Cardiac fibroblast (primary cell): Measurements from ENCODE around the gene CDK9.

Source experiments
- DNase-seq, 2 donors: peaks; one replicate each; pipeline versions ENCODE4 v3.0.0 to v3.0.0-alpha.2; 2010; ENCODE audit warnings: low read depth in 2 of 2
- H3K4me3 ChIP-seq, 2 donors: replicated peaks in 1 of 2; 1 replicate in 1 of 2; 2 replicates in 1 of 2; pipeline ENCODE4 v1.5.1; 2011; ENCODE audit warnings: low read depth in 2 of 2, low read length in 2 of 2, mild to moderate bottlenecking in 2 of 2, moderate library complexity in 1 of 2
- CTCF ChIP-seq: IDR thresholded peaks from one replicate; pipeline ENCODE4 v1.5.1; 2011; ENCODE audit warnings: low read depth, mild to moderate bottlenecking, low read length, inconsistent platforms

The CDK9 gene

GRCh38 chr9:127785933-127786772, at the start of gene CDK9:
Gene CDK9, plus strand, starts transcription at chr9:127786034. Its CDS starts 115 bp downstream, at chr9:127786149.
- no peak for TF ChIP-seq CTCF
- DNase-seq: peak; percentile 90 to 94
- H3K4me3 ChIP-seq: peak within 1 kb of the TSS; percentile 90 to 93

GRCh38 chr9:127738666-127739065, 47.2 kb upstream of the CDK9 start:
- TF ChIP-seq CTCF: no peak
- no peak for DNase-seq
- no peak overlapping the region for H3K4me3 ChIP-seq

DNA sequence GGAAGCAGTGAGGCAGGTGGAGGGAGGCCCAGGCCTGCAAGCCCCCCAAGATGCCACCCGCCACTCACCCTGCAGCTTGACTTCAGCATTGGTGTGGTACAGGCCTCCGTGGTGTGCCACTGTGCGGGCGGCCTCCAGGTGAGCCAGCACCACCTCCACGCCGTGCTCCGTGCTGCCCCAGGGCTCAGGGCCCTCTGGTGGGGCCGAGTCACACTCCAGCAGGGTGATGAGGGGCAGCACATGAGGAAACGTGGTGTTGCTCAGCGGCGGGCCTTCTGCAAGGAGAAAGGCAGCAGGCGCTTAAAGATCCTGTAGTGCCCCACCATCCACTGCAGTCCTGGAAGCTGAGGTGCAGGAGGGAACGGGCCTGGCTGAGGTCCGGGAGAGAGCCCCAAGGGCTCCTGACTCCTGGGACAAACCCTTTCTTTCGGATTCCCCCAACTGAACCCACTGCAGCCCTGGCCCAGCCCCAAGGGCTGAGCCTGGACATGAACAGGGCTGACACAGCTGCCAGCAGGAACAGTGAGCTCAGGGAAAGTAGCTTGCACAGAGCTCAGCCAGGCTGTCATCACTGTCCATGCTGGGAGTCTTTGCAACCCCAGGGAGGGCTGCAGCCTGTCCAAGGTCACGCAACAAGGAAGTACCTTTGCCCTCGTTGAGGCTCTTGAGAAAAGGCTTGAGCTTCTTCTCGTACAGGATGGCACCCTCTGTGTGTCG, 46.1 kb upstream of the CDK9 start:
- DNase-seq: peak; percentile 18 to 37
- H3K4me3 ChIP-seq: no peak overlapping the region
- no peak for TF ChIP-seq CTCF

DNA sequence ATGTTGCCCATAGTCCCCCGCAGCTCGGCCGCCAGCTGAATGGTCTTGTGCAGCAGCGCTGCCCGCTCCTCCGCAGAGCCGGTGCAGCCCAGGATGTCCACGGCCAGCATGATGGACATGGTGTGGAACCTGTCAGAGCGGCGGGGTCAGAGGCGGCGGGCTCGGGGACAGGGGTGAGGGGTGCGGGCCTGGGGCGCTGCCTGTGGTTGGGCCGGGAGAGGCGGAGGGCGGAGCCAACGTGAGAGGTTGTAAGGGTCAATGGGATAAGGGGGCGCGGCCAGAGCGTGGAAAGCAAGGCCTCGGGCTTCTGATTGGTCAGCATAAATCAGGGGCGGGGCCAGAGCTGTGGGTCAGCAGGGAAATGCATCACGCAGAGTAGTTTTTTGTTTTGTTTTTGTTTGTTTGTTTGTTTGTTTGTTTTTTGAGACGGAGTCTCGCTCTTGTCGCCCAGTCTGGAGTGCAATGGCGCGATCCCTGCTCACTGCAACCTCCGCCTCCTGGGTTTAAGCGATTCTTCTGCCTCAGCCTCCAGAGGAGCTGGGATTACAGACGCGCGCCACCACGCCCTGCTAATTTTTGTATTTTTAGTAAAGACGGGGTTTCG, 43.9 kb upstream of the CDK9 start:
- no peak overlapping the region for H3K4me3 ChIP-seq
- DNase-seq: peak in 1 of 2 donors; percentile 21

GRCh38 chr9:127742435-127743088, 43.3 kb upstream of the CDK9 start:
- TF ChIP-seq CTCF: no peak
- peak in 1 of 2 donors; percentile 23 for DNase-seq
- peak overlapping the region in 1 of 2 donors; percentile 17 for H3K4me3 ChIP-seq

More for the DNA sequence above, 43.9 kb upstream of the CDK9 start:
- TF ChIP-seq CTCF: no peak

DNA sequence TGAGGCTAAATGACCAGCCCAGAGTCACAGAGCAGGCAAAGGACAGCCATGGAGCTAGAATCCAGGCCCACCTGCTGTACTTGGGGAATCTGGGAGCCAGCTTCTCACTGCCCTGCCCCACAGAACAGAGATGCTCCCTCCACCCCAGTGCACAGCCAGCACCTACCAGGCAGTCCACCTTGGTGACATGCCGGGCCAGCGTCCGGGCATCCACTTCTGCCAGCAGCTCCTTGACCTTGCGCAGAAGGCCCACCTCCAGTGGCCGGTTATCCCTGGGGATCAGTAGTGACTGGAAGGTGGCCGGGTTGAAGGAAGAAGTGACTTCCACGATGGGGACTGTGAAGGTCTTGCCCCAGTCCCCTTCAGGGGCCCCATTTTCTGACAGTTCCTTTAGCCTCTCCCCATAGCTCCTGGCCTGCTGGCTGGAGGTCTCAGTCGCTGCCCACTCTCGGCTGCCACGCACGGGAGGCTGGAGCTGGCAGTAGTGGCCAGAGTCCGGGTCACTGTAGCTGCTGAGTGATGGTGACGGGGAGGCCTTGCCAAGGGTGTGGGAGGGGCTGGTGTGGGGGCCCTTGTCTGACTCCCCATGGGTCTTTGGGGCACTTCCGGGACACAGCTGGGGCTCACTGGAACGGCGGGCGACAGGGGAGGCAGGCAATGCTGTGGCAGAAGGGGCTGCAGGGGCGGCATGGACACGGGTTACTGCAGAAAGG, 41.3 kb upstream of the CDK9 start:
- TF ChIP-seq CTCF: no peak
- no peak overlapping the region for H3K4me3 ChIP-seq
- no peak for DNase-seq
